SKM-1 (cell line): Measurements from ENCODE around the gene INTS4.
"Not testable (repeated sequence)": the region's sequence is repeated elsewhere in the genome, so short reads cannot be mapped to it uniquely, and the experiment has no call there.

ENCODE experiments used
- DNase-seq: peaks from one replicate; lab custom pipeline; 2025; ENCODE audit not compliant: unreplicated experiment; lab: John Stamatoyannopoulos, UW

The INTS4 gene

GRCh38 chr11:77959434-77959833 lies 35.0 kb downstream of the INTS4 start:
- DNase-seq: no peak

- not testable (repeated sequence) for DNase-seq
These were observed 35.8 kb downstream of the INTS4 start for GRCh38 chr11:77958583-77959177.

GRCh38 chr11:77943296-77943695 lies 51.2 kb downstream of the INTS4 start:
- DNase-seq: not testable (repeated sequence)

GRCh38 chr11:77942465-77942864 lies 52.0 kb downstream of the INTS4 start:
- DNase-seq: not testable (repeated sequence)

- not testable (repeated sequence) for DNase-seq
These were observed 60.9 kb downstream of the INTS4 start for GRCh38 chr11:77933596-77933995.

- not testable (repeated sequence) for DNase-seq
These were observed 63.9 kb downstream of the INTS4 start for GRCh38 chr11:77930334-77931208.

- not testable (repeated sequence) for DNase-seq
These were observed 76.8 kb downstream of the INTS4 start for GRCh38 chr11:77917713-77918112.

GRCh38 chr11:77914307-77914791 lies 80.1 kb downstream of the INTS4 start:
- DNase-seq: not testable (repeated sequence)

GRCh38 chr11:77913608-77914306 lies 80.7 kb downstream of the INTS4 start:
- DNase-seq: not testable (repeated sequence)

GRCh38 chr11:77910828-77911227 lies 83.6 kb downstream of the INTS4 start:
- DNase-seq: not testable (repeated sequence)

- DNase-seq: no peak
These were observed 85.2 kb downstream of the INTS4 start for GRCh38 chr11:77909277-77909676.

- DNase-seq: no peak
These were observed 85.6 kb downstream of the INTS4 start for GRCh38 chr11:77908835-77909234.

GRCh38 chr11:77894949-77895348 lies 99.5 kb downstream of the INTS4 start:
- not testable (repeated sequence) for DNase-seq

- not testable (repeated sequence) for DNase-seq
These were observed 102.8 kb downstream of the INTS4 start for GRCh38 chr11:77891703-77892102.

GRCh38 chr11:77891256-77891655 lies 103.2 kb downstream of the INTS4 start:
- DNase-seq: not testable (repeated sequence)

GRCh38 chr11:77890619-77891056 lies 103.8 kb downstream of the INTS4 start:
- DNase-seq: not testable (repeated sequence)

GRCh38 chr11:77890100-77890614 lies 104.3 kb downstream of the INTS4 start:
- DNase-seq: not testable (repeated sequence)

GRCh38 chr11:77889045-77889444 lies 105.4 kb downstream of the INTS4 start:
- not testable (repeated sequence) for DNase-seq

- no peak for DNase-seq
These were observed 108.1 kb downstream of the INTS4 start for GRCh38 chr11:77886401-77886800.

- DNase-seq: no peak
These were observed 109.7 kb downstream of the INTS4 start for GRCh38 chr11:77884829-77885190.

- no peak for DNase-seq
These were observed 110.2 kb downstream of the INTS4 start for GRCh38 chr11:77884186-77884828.
